Endothelial cell of umbilical vein (primary cell): ENCODE data around the gene TMEM139. TPM values are rescaled to one million over a fixed set of nuclear protein-coding genes. Genes with fewer than 3 reads are reported as not detected.

Experiments used
- BruUV-seq: library from RNA; stranded (reverse); fragments of 400-500 nt; replicated peaks from 2 replicates; lab custom pipeline; 2021; lab: Mats Ljungman, UMichigan
- CTCF ChIA-PET: fragments of 300-600, 350-600 bp; sonication (Branson Sonifier 250); formaldehyde crosslinking; loops from one replicate; lab custom pipeline; 2021; ENCODE audit warnings: antibody characterized with exemption, inconsistent platforms; lab: Charles Lee
- POLR2A ChIA-PET: fragments of 300-600, 350-600 bp; sonication (Branson Sonifier 250); formaldehyde crosslinking; loops from one replicate; lab custom pipeline; 2021; ENCODE audit warnings: antibody characterized with exemption, inconsistent platforms; lab: Charles Lee
- DNase-seq: peaks from one replicate; pipeline ENCODE4 v3.0.0-alpha.2; 2011; ENCODE audit warnings: low read depth, low spot score
- FAIRE-seq: peaks from 2 replicates; lab custom pipeline; 2011; peaks lifted over from hg19 to GRCh38; lab: Jason Lieb, UNC
- H2AFZ ChIP-seq: 2 replicates; pipeline ENCODE4 v1.6.0; 2012; ENCODE audit warnings: low read depth, low read length, control low read depth, inconsistent platforms
- H3K27ac ChIP-seq: 2 replicates; pipeline ENCODE4 v1.5.1; 2011; ENCODE audit warnings: low read depth, mild to moderate bottlenecking, control low read depth, low read length, moderate library complexity; ENCODE audit not compliant: insufficient read depth
- H3K27me3 ChIP-seq, 2 experiments: 2 replicates each; pipeline versions ENCODE4 v1.6.0 to v1.6.1; 2011; ENCODE audit warnings: low read length in 2 of 2, mixed read lengths in 1 of 2; ENCODE audit not compliant: control insufficient read depth in 2 of 2, insufficient read depth in 2 of 2
- H3K36me3 ChIP-seq, 2 experiments: 2 replicates in 1 of 2; 3 replicates in 1 of 2; pipeline ENCODE4 v1.5.1; 2011; ENCODE audit warnings: low read length in 2 of 2, mild to moderate bottlenecking in 1 of 2, moderate library complexity in 1 of 2; ENCODE audit not compliant: control insufficient read depth in 2 of 2, insufficient read depth in 2 of 2; ENCODE audit errors: extremely low read depth in 1 of 2
- H3K4me1 ChIP-seq: 3 replicates; pipeline ENCODE4 v1.5.1; 2011; ENCODE audit warnings: mild to moderate bottlenecking, low read length; ENCODE audit not compliant: control insufficient read depth, insufficient read depth; ENCODE audit errors: extremely low read depth
- H3K4me2 ChIP-seq: 2 replicates; pipeline ENCODE4 v1.6.1; 2011; ENCODE audit warnings: low read length, control low read depth, mixed read lengths; ENCODE audit not compliant: insufficient read depth
- H3K4me3 ChIP-seq, 3 experiments: fragments of 200-600 bp in 1 of 3; sonication (generic), shearing (Covaris generic) in 1 of 3; replicated peaks in 1 of 3; 2 replicates each; pipeline ENCODE4 v1.5.1; 2011 to 2016; ENCODE audit warnings: control low read depth in 3 of 3, low read length in 3 of 3, mild to moderate bottlenecking in 2 of 3, inconsistent platforms in 1 of 3, low read depth in 1 of 3, moderate library complexity in 1 of 3; ENCODE audit not compliant: insufficient read depth in 1 of 3
- H3K79me2 ChIP-seq: 2 replicates; pipeline ENCODE4 v1.6.0; 2012; ENCODE audit warnings: low read length, inconsistent platforms; ENCODE audit not compliant: control insufficient read depth, insufficient read depth
- H3K9ac ChIP-seq: replicated peaks from 2 replicates; pipeline ENCODE3; 2011; ENCODE audit warnings: low read length, control low read depth; ENCODE audit not compliant: insufficient read depth; ENCODE audit errors: extremely low read depth
- H3K9me1 ChIP-seq: replicated peaks from 3 replicates; pipeline ENCODE4 v1.6.0; 2011; ENCODE audit warnings: mild to moderate bottlenecking, low read length; ENCODE audit not compliant: control insufficient read depth, insufficient read depth; ENCODE audit errors: extremely low read depth
- H3K9me3 ChIP-seq: replicated peaks from 2 replicates; pipeline ENCODE4 v1.5.1; 2012; ENCODE audit warnings: low read length, inconsistent platforms; ENCODE audit not compliant: control insufficient read depth, insufficient read depth
- H4K20me1 ChIP-seq: replicated peaks from 2 replicates; pipeline ENCODE3; 2011; ENCODE audit warnings: mild to moderate bottlenecking, low read length; ENCODE audit not compliant: control insufficient read depth, insufficient read depth; ENCODE audit errors: extremely low read depth
- CTCF ChIP-seq, 2 donors: IDR thresholded peaks; 1 replicate in 1 of 2; 2 replicates in 1 of 2; pipeline ENCODE4 v1.5.1; 2011; ENCODE audit warnings: low read length in 2 of 2, mild to moderate bottlenecking in 2 of 2, moderate library complexity in 2 of 2, control low read depth in 1 of 2, inconsistent platforms in 1 of 2, low read depth in 1 of 2; ENCODE audit not compliant: insufficient read depth in 1 of 2; ENCODE audit errors: extremely low read depth in 1 of 2
- EZH2 ChIP-seq: IDR thresholded peaks from 2 replicates; pipeline ENCODE4 v1.6.1; 2012; ENCODE audit warnings: borderline replicate concordance, low read depth, mild to moderate bottlenecking, moderate library complexity, low read length, inconsistent platforms; ENCODE audit not compliant: severe bottlenecking
- FOS ChIP-seq: IDR thresholded peaks from 2 replicates; pipeline ENCODE4 v1.6.1; 2011; ENCODE audit warnings: mild to moderate bottlenecking, low read length, moderate library complexity, borderline replicate concordance; ENCODE audit not compliant: insufficient read depth
- POLR2A ChIP-seq: IDR thresholded peaks from 2 replicates; pipeline ENCODE4 v1.6.1; 2012; ENCODE audit warnings: low read depth, mild to moderate bottlenecking, control low read depth, low read length
- dilution Hi-C: fragments of 300-500 bp; cut with MboI; formaldehyde crosslinking; loops from one replicate; pipeline ENCODE4 v1.15.0; 2019; ENCODE audit warnings: low sequenced_read_pairs; ENCODE audit not compliant: extremely low pct_ligation_motif_present
- intact Hi-C: fragments of 100-400 bp; cut with micrococcal nuclease; formaldehyde crosslinking; loops from one replicate; pipeline ENCODE4 v1.10.0; 2022
- polyA plus RNA-seq, 4 experiments: library from polyadenylated mRNA; depleted of rRNA in 3 of 4; stranded (reverse) in 3 of 4; unstranded in 1 of 4; fragments of >200 nt; gene quantifications; 2 replicates each; pipeline versions ENCODE4 v1.2.1 to v1.2.3, GENCODE V29; 2011 to 2012; ENCODE audit warnings: missing spikeins in 1 of 4
- total RNA-seq: library from RNA; stranded (reverse); gene quantifications from 2 replicates; pipeline ENCODE4 v1.2.3, GENCODE V29; 2021

TMEM139 gene
- total and polyA plus RNA-seq, 2 donors (not counting 3 experiments of a cell fraction or from before 2014, with no cell fraction given): 0.37 TPM; not detected in 1

- Histone ChIP-seq H3K9me1 (no peaks in the 10 kb centered on the region), H3K27ac (no peak overlapping the region), H3K9me3 (no peaks in the 10 kb centered on the region), H3K79me2 (no peaks in the 10 kb centered on the region), H3K4me3 (no peak overlapping the region), H2AFZ (no peak overlapping the region), H3K27me3 (no peaks in the 10 kb centered on the region), H3K4me1 (no peaks in the 10 kb centered on the region), H3K9ac (no peak overlapping the region), H3K36me3 (no peaks in the 10 kb centered on the region), H4K20me1 (no peaks in the 10 kb centered on the region), H3K4me2 (no peak overlapping the region)
- dilution Hi-C loops: no loop called here
- ChIA-PET POLR2A (no interaction called here), CTCF (no interaction called here)
- intact Hi-C loops: no loop called here
- DNase-seq (no peak), FAIRE-seq (no peak)
- BruUV-seq: no TSS peak
- TF ChIP-seq EZH2 (no peak), POLR2A (no peak)
Observed at GRCh38 chr7:143329471-143330170, 44.9 kb downstream of the TMEM139 start.

GRCh38 chr7:143331179-143331801 is 46.5 kb downstream of the TMEM139 start:
- no peaks in the 10 kb centered on the region for H3K4me1 ChIP-seq
- H3K27me3 ChIP-seq: no peaks in the 10 kb centered on the region
- no peaks in the 10 kb centered on the region for H3K9me3 ChIP-seq
- H3K79me2 ChIP-seq: no peaks in the 10 kb centered on the region
- H3K9me1 ChIP-seq: no peaks in the 10 kb centered on the region
- no peak overlapping the region for H3K27ac ChIP-seq
- no peak overlapping the region for H3K9ac ChIP-seq
- H4K20me1 ChIP-seq: no peaks in the 10 kb centered on the region
- no TSS peak for BruUV-seq
- ChIA-PET CTCF (interaction anchor here (1.2 kb wide), 1 partner anchor 91 kb away, joined by 3 read pairs; no protein-coding TSS in a partner anchor), POLR2A (no interaction called here)
- H3K4me2 ChIP-seq: no peak overlapping the region
- no peak overlapping the region for H3K4me3 ChIP-seq
- intact Hi-C loops (no loop called here), dilution Hi-C loops (no loop called here)
- FAIRE-seq (no peak), DNase-seq (no peak)
- H2AFZ ChIP-seq: peak overlapping the region; percentile 18
- TF ChIP-seq FOS (peak; percentile 33), POLR2A (no peak), CTCF (IDR thresholded peaks at IDR 0.05; ENCODE audit: extremely low read depth in 1 of 2, insufficient read depth in 1 of 2, low read depth in 1 of 2, low read length in 2 of 2) (no peak)
- no peaks in the 10 kb centered on the region for H3K36me3 ChIP-seq
